Sciatic nerve (tissue), 2 donors: ENCODE data around the gene ACYP2. TPM values are rescaled to one million over a fixed set of nuclear protein-coding genes. Genes with fewer than 3 reads are reported as not detected.
"Not testable (repeated sequence)": the region's sequence is repeated elsewhere in the genome, so short reads cannot be mapped to it uniquely, and the experiment has no call there.

Experiments
- ATAC-seq: fragments of 200-7000 bp; cut with Tn5 transposase; one replicate; pipeline ENCODE4 v1.9.1; 2020; ENCODE audit warnings: mild to moderate bottlenecking, moderate library complexity
- DNase-seq: peaks from one replicate; pipeline ENCODE4 v3.0.0-alpha.2; 2020; ENCODE audit warnings: low spot score
- intact Hi-C: fragments of 100-400 bp; cut with DNase I; formaldehyde crosslinking; loops from one replicate; pipeline ENCODE4 v1.14.2; 2022
- total RNA-seq: library from RNA; stranded (reverse); fragmentation: NEBNext Ultra II Directional; extraction: Animal tissue kit (Norgen Biotek cat#: 25700); gene quantifications from one replicate; pipeline ENCODE4 v1.2.1, GENCODE V29; 2021
- donor health status: DM: no; HTN: no; CAD: no.
- donor health status: DM: no; HTN: no; CAD: no.

Gene ACYP2
- total RNA-seq, 1 donor from 2014 or later, result 19.7 TPM

GRCh38 chr2:54095406-54095805, 20.0 kb upstream of the ACYP2 start:
- DNase-seq, intact Hi-C loops, ATAC-seq: not testable (repeated sequence)

GRCh38 chr2:54096141-54096540, 19.3 kb upstream of the ACYP2 start:
- ATAC-seq, DNase-seq, intact Hi-C loops: not testable (repeated sequence)

DNA sequence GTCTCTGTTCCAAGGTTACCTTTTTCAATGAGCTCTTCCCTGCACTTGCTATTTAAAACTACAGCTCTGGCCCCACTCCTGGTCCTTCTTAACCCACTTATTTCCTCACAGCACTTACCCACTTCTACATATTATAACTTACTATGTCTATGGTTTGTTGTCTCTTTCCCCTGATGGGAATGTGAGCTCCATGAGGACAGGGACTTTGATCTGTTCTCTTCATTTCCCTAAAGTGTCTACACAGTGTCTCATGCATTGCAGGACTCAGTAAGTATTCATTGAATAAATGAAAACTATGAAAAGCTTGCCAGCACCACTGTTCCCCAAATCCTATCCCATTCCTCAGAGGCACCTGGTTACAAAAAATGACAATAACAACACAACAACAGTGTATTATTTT, 18.3 kb upstream of the ACYP2 start:
- ATAC-seq (no peak), DNase-seq (no peak)
- intact Hi-C loops, result no loop called here

DNA sequence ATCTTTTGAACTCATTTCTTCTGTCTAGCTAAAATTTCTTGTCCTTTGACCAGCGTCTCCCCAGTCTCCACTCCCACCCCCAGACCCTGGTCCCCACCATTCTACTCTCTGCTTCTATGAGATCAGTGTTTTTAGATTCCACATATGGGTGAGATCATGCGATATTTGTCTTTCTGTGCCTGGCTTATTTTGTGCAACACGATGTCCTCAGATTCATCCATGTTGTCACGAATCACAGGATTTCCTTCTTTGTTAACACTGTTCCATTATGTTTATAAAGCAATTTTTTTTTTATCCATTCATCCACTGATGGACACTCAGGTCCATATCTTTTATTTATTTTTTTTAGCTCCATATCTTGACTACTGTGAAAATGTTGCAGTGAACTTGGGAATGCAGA, 16.0 kb upstream of the ACYP2 start:
- intact Hi-C loops, result no loop called here
- no peak for DNase-seq
- ATAC-seq, result no peak

- DNase-seq (no peak), ATAC-seq (no peak)
- intact Hi-C loops, result no loop called here
These were observed 15.4 kb upstream of the ACYP2 start for GRCh38 chr2:54099829-54100585.

GRCh38 chr2:54100772-54101171, 14.6 kb upstream of the ACYP2 start:
- intact Hi-C loops, result no loop called here
- DNase-seq (no peak), ATAC-seq (no peak)

DNA sequence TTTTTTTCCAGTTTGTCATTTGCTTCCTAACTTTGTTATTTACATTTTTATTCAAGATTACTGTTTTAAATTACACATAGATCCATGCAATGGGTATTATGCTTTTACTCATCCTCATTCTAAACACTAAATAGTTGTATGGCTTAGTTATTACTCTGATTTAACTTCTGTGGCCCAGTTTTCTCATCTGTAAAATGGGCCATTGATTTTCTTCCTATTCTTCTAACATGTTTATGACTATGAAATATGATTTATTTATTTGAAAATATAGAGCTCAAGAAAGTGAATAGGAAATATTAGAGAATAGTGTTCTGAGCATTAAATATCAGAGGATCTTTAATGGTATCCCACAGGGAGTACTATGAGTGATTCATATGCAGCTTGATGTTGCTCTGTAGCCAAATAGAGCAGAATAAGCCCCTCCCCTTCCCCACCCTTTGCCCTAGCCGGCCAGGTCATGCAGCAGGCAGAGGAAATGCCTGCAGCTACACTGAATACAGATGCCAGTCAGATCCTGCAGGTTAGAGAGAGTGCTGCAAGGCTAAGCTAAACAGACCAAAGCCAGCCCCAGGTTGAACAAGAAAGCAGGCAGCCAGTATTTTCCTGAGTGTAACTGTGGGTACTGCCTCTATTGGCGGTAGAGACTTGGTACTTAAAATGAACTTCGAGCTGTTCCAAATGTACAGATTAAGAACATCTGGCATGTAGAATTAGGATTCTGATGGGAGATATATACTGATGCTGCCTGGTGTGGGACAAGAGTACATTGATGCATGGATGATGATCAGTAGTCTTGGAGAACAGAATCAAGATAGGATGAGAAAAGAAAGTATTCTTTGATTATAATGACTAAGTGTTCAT, 11.7 kb upstream of the ACYP2 start:
- intact Hi-C loops, result no loop called here
- no peak for DNase-seq
- peak; percentile 56 for ATAC-seq

- ATAC-seq (peak; percentile 74), DNase-seq (no peak)
- intact Hi-C loops, result no loop called here
These were observed 8.6 kb upstream of the ACYP2 start for GRCh38 chr2:54106631-54107454.

GRCh38 chr2:54107455-54107764, 8.0 kb upstream of the ACYP2 start:
- no peak for DNase-seq
- ATAC-seq, result no peak
- intact Hi-C loops, result no loop called here

- ATAC-seq (no peak), DNase-seq (no peak)
- intact Hi-C loops, result no loop called here
These were observed 7.4 kb upstream of the ACYP2 start for GRCh38 chr2:54107903-54108615.

GRCh38 chr2:54109848-54110247, 5.6 kb upstream of the ACYP2 start:
- DNase-seq, result no peak
- intact Hi-C loops, result no loop called here
- no peak for ATAC-seq

DNA sequence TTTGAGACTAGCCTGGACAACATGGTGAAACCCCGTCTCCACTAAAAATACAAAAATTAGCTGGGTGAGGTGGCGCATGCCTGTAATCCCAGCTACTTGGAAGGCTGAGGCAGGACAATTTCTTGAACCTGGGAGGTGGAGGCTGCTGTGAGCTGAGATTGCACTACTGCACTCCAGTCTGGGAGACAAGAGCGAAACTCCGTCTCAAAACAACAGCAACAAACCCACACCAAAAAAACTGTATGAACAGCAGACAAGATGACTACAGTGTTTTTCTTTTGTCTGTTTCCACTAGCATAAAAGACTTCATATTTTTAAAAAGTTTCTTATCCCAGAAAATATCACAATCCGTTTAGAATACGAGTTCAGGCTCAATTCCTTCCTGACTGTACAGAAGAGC, 936 bp upstream of the ACYP2 start:
- ATAC-seq, intact Hi-C loops, DNase-seq: not testable (repeated sequence)

DNA sequence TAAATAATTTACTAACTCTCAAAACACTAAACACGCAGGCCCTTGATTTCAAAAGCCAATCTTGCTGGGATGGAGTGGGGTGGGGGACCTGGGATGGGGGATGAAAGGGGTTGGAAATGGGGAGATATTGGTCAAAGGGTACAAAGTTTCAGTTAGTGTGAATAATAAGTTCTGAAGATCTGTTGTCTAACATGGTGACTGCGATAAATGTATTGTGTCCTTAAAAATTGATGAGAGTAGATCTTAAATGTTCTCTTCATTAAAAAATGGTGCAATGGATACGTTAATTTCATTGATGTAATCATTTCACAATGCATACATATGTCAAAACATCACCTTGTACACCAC, 505 bp upstream of the ACYP2 start:
- DNase-seq (no peak), ATAC-seq (no peak)
- intact Hi-C loops, result no loop called here

GRCh38 chr2:54116598-54116997, 1.2 kb downstream of the ACYP2 start:
- DNase-seq, ATAC-seq, intact Hi-C loops: not testable (repeated sequence)

- ATAC-seq (no peak), DNase-seq (no peak)
- intact Hi-C loops, result no loop called here
These were observed 5.5 kb downstream of the ACYP2 start for GRCh38 chr2:54120950-54121349.

DNA sequence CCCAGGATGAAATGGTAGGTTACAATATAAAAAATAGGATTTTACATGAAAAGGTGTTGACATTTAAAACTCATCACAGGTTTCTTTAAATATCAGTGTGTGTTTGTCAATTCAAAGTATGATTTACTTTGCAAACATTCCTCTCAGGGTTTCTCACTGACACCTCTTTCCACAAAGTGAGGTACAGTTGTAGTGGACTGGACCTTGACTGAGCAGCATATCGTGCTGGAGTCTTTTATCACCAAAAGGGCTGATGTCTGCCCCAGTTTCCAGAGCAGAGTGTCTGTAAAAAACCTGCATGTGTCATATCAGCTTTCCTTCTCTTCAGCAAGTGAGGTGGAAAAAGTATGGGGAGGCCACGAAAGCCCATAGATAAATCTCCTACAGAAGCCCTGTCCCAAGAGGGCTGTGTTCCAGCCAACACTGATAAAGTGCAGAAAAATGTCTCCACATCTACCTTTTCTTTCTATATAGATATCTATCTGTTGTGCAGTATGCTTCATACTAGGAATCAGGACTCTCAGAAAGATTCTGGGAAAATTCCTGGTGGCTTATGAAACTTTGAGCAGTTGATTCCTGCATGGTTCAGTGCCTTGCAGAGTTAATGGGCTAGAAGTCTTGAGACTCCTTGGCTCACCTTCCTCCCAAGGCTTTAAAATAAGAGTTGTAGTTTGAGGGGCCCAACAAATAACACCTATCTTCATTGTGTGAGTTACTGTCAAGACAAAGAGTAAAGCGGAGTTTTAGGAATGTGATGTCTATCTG, 6.9 kb downstream of the ACYP2 start:
- ATAC-seq (no peak), DNase-seq (no peak)
- intact Hi-C loops, result no loop called here

DNA sequence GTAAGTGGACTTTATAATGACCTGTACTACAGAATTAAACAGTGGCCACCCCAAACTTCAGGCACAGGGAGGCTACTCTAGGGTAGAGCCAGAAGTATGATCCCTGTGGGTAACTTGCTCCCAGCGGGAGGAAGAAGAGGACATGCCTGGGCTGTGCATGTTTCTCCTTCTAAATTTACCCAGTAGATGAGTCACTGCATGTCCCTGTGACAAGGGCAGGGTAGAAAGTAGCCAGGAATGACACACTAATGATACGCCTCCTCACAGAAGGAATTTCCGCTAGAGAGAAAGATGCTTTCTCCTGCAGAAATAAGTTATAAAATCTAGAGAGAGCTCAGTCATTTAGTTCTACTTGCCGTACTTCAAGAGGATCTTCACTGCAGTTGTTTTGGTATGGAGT, 7.5 kb downstream of the ACYP2 start:
- DNase-seq (no peak), ATAC-seq (no peak)
- intact Hi-C loops, result no loop called here

- intact Hi-C loops, DNase-seq, ATAC-seq: not testable (repeated sequence)
These were observed 11.8 kb downstream of the ACYP2 start for GRCh38 chr2:54127174-54127573.
